ENCODE data around the gene PRDX5. TPM values are rescaled to one million over a fixed set of nuclear protein-coding genes. Genes with fewer than 3 reads are reported as not detected.

The PRDX5 gene
- total RNA-seq, 1 experiment from 2014 or later: 306 TPM

- Histone ChIP-seq H3K4me1 (peaks cover 32% of the 10 kb centered on the region), H3K36me3 (ENCODE audit: control insufficient read depth, insufficient read depth, low read length) (no peaks in the 10 kb centered on the region), H3K4me3 (ENCODE audit: low read depth, low read length) (no peak overlapping the region), H3K9me3 (no peaks in the 10 kb centered on the region), H3K27me3 (replicated peaks; ENCODE audit: control insufficient read depth, insufficient read depth, low read length) (no peaks in the 10 kb centered on the region)
- no peak overlapping the region for H3K27ac Mint-ChIP-seq (ENCODE audit: unreplicated experiment)
- no peaks in the 10 kb centered on the region for H3K9me3 Mint-ChIP-seq (ENCODE audit: unreplicated experiment)
- no peak for DNase-seq
- no peaks in the 10 kb centered on the region for H3K27me3 Mint-ChIP-seq (ENCODE audit: insufficient read depth, unreplicated experiment)
- TF ChIP-seq CTCF (IDR thresholded peaks at IDR 0.05; ENCODE audit: insufficient read depth in 1 of 2, low read depth in 1 of 2, low read length in 1 of 2, severe bottlenecking in 1 of 2, unreplicated experiment in 1 of 2): no peak
- no peaks in the 10 kb centered on the region for H3K36me3 Mint-ChIP-seq (ENCODE audit: insufficient read depth, unreplicated experiment)
- H3K4me3 Mint-ChIP-seq (ENCODE audit: unreplicated experiment): no peak overlapping the region
- BruUV-seq (replicated peaks): no TSS peak
- H3K4me1 Mint-ChIP-seq (ENCODE audit: low read depth, unreplicated experiment): peaks cover 23% of the 10 kb centered on the region
- POLR2A ChIA-PET: interaction anchor here (1.4 to 1.5 kb wide), 2 partner anchors 36 to 37 kb away, joined by 6 to 43 read pairs; partner anchors contain the start of genes PRDX5 and TRMT112
- CTCF ChIA-PET: interaction anchor here (0.5 to 6.1 kb wide), 15 partner anchors 15 to 299 kb away, joined by 3 to 274 read pairs (median 9); partner anchors contain the start of genes CATSPERZ, ESRRA, PRDX5 and TRMT112
- intact Hi-C loops (cut with micrococcal nuclease; ENCODE audit: unreplicated experiment): loop anchor here (10.0 kb wide), 1 partner anchor 301 kb away; no protein-coding TSS in a partner anchor
Measured at GRCh38 chr11:64353715-64354506, 36.0 kb downstream of the PRDX5 start.

GRCh38 chr11:64355078-64355940 lies 37.4 kb downstream of the PRDX5 start:
- H3K4me3 ChIP-seq (ENCODE audit: low read depth, low read length): peak overlapping the region; percentile 6; the same call in 1 of the 2 replicates
- H3K9me3 Mint-ChIP-seq (ENCODE audit: unreplicated experiment): no peaks in the 10 kb centered on the region
- peaks cover 42% of the 10 kb centered on the region for H3K4me1 ChIP-seq
- H3K4me1 Mint-ChIP-seq (ENCODE audit: low read depth, unreplicated experiment): peaks cover 29% of the 10 kb centered on the region
- no peaks in the 10 kb centered on the region for H3K27me3 ChIP-seq (replicated peaks; ENCODE audit: control insufficient read depth, insufficient read depth, low read length)
- H3K27ac Mint-ChIP-seq (ENCODE audit: unreplicated experiment): peak overlapping the region; percentile 57
- no peaks in the 10 kb centered on the region for H3K27me3 Mint-ChIP-seq (ENCODE audit: insufficient read depth, unreplicated experiment)
- BruUV-seq (replicated peaks): no TSS peak
- CTCF ChIA-PET: interaction anchor here (0.6 to 6.1 kb wide), 41 partner anchors 10 to 920 kb away, joined by 3 to 274 read pairs (median 6); partner anchors contain the start of genes BAD, CATSPERZ, ESRRA and NUDT22
- intact Hi-C loops (cut with micrococcal nuclease; ENCODE audit: unreplicated experiment): loop anchor here (1.0 to 10.0 kb wide), 3 partner anchors 38 to 299 kb away; partner anchors contain the start of gene TRMT112
- H3K36me3 ChIP-seq (ENCODE audit: control insufficient read depth, insufficient read depth, low read length): no peaks in the 10 kb centered on the region
- H3K9me3 ChIP-seq: no peaks in the 10 kb centered on the region
- DNase-seq: peak; percentile 89 to 90
- peaks cover 9% of the 10 kb centered on the region for H3K36me3 Mint-ChIP-seq (ENCODE audit: insufficient read depth, unreplicated experiment)
- H3K4me3 Mint-ChIP-seq (ENCODE audit: unreplicated experiment): peak overlapping the region; percentile 52
- TF ChIP-seq CTCF (IDR thresholded peaks at IDR 0.05; ENCODE audit: insufficient read depth in 1 of 2, low read depth in 1 of 2, low read length in 1 of 2, severe bottlenecking in 1 of 2, unreplicated experiment in 1 of 2): peak; percentile 69 to 97
- POLR2A ChIA-PET: interaction anchor here (0.6 to 1.5 kb wide), 5 partner anchors 20 to 211 kb away, joined by 3 to 43 read pairs (median 4); partner anchors contain the start of genes BAD, ESRRA, PRDX5 and TRMT112
